KOPT-K1 (cell line): ENCODE measurements around the gene DELE1.

Experiments
- H3K27ac ChIP-seq: fragments of 200-600 bp; sonication (generic); 2 replicates; pipeline ENCODE4 v1.5.1; 2016; ENCODE audit warnings: antibody characterized with exemption, mild to moderate bottlenecking, low read depth, low read length; ENCODE audit not compliant: poor library complexity, severe bottlenecking
- H3K36me3 ChIP-seq: fragments of 200-600 bp; sonication (generic); 2 replicates; pipeline ENCODE4 v1.5.1; 2017; ENCODE audit warnings: antibody characterized with exemption, mild to moderate bottlenecking, low read length, moderate library complexity; ENCODE audit not compliant: insufficient read depth
- H3K9me3 ChIP-seq: fragments of 200-600 bp; sonication (generic); 2 replicates; pipeline ENCODE4 v1.5.1; 2017; ENCODE audit warnings: antibody characterized with exemption, low read length, mild to moderate bottlenecking; ENCODE audit not compliant: insufficient read depth, poor library complexity, severe bottlenecking

The DELE1 gene

GRCh38 chr5:141931694-141932093 lies 8.0 kb downstream of the DELE1 start:
- Histone ChIP-seq H3K36me3 (peaks cover 97% of the 10 kb centered on the region), H3K9me3 (no peaks in the 10 kb centered on the region), H3K27ac (no peak overlapping the region)

GRCh38 chr5:141933151-141933550 lies 9.5 kb downstream of the DELE1 start:
- no peaks in the 10 kb centered on the region for H3K9me3 ChIP-seq
- no peak overlapping the region for H3K27ac ChIP-seq
- peaks cover 95% of the 10 kb centered on the region for H3K36me3 ChIP-seq

- H3K27ac ChIP-seq = no peak overlapping the region
- H3K9me3 ChIP-seq = no peaks in the 10 kb centered on the region
- peaks cover 95% of the 10 kb centered on the region for H3K36me3 ChIP-seq
Observed at GRCh38 chr5:141934099-141934844, 10.6 kb downstream of the DELE1 start.

GRCh38 chr5:141935538-141935937 lies 11.9 kb downstream of the DELE1 start:
- H3K36me3 ChIP-seq = peaks cover 95% of the 10 kb centered on the region
- H3K27ac ChIP-seq = no peak overlapping the region

GRCh38 chr5:141940695-141941271 lies 17.1 kb downstream of the DELE1 start:
- Histone ChIP-seq H3K27ac (no peak overlapping the region), H3K36me3 (peaks cover 47% of the 10 kb centered on the region), H3K9me3 (no peaks in the 10 kb centered on the region)

More at GRCh38 chr5:141935538-141935937, 11.9 kb downstream of the DELE1 start:
- H3K9me3 ChIP-seq = no peaks in the 10 kb centered on the region

GRCh38 chr5:141941307-141941706 lies 17.6 kb downstream of the DELE1 start:
- H3K36me3 ChIP-seq = peaks cover 42% of the 10 kb centered on the region
- H3K9me3 ChIP-seq = no peaks in the 10 kb centered on the region
- H3K27ac ChIP-seq = no peak overlapping the region

- H3K36me3 ChIP-seq = peaks cover 37% of the 10 kb centered on the region
- no peaks in the 10 kb centered on the region for H3K9me3 ChIP-seq
- no peak overlapping the region for H3K27ac ChIP-seq
Observed at GRCh38 chr5:141941779-141942178, 18.1 kb downstream of the DELE1 start.

GRCh38 chr5:141942185-141942857 lies 18.6 kb downstream of the DELE1 start:
- H3K27ac ChIP-seq = no peak overlapping the region
- no peaks in the 10 kb centered on the region for H3K9me3 ChIP-seq
- peaks cover 32% of the 10 kb centered on the region for H3K36me3 ChIP-seq

GRCh38 chr5:141944076-141944475 lies 20.4 kb downstream of the DELE1 start:
- Histone ChIP-seq H3K9me3 (no peaks in the 10 kb centered on the region), H3K27ac (no peak overlapping the region), H3K36me3 (peaks cover 16% of the 10 kb centered on the region)

- peaks cover 1% of the 10 kb centered on the region; the same call in 1 of the 2 replicates for H3K36me3 ChIP-seq
- H3K9me3 ChIP-seq = no peaks in the 10 kb centered on the region
- no peak overlapping the region for H3K27ac ChIP-seq
Observed at GRCh38 chr5:141945511-141946051, 21.9 kb downstream of the DELE1 start.

GRCh38 chr5:141947316-141947715 lies 23.6 kb downstream of the DELE1 start:
- H3K9me3 ChIP-seq = no peaks in the 10 kb centered on the region
- no peak overlapping the region for H3K27ac ChIP-seq
- H3K36me3 ChIP-seq = no peaks in the 10 kb centered on the region

GRCh38 chr5:141948812-141949211 lies 25.1 kb downstream of the DELE1 start:
- Histone ChIP-seq H3K36me3 (no peaks in the 10 kb centered on the region), H3K9me3 (no peaks in the 10 kb centered on the region), H3K27ac (no peak overlapping the region)

GRCh38 chr5:141949511-141949910 lies 25.8 kb downstream of the DELE1 start:
- H3K27ac ChIP-seq = no peak overlapping the region
- no peaks in the 10 kb centered on the region for H3K36me3 ChIP-seq
- no peaks in the 10 kb centered on the region for H3K9me3 ChIP-seq

GRCh38 chr5:141950207-141951005 lies 26.7 kb downstream of the DELE1 start:
- Histone ChIP-seq H3K36me3 (no peaks in the 10 kb centered on the region), H3K27ac (no peak overlapping the region), H3K9me3 (no peaks in the 10 kb centered on the region)
